OCI-LY1 (cell line): ENCODE measurements around the gene GNG4.
"Not testable (repeated sequence)": the region's sequence is repeated elsewhere in the genome, so short reads cannot be mapped to it uniquely, and the experiment has no call there.

Source experiments
- H2AFZ ChIP-seq: fragments of 200-600 bp; sonication (generic), shearing (Covaris generic); 2 replicates; pipeline ENCODE4 v1.6.0; 2014; ENCODE audit warnings: antibody characterized with exemption, mild to moderate bottlenecking, low read length
- H3F3A ChIP-seq: fragments of 200-600 bp; sonication (generic), shearing (Covaris generic); 2 replicates; pipeline ENCODE4 v1.6.0; 2014; ENCODE audit warnings: mild to moderate bottlenecking, antibody characterized with exemption, low read length, moderate library complexity; ENCODE audit not compliant: insufficient read depth
- H3K27ac ChIP-seq: fragments of 200-600 bp; sonication (generic); 2 replicates; pipeline ENCODE4 v1.5.1; 2014; ENCODE audit warnings: low read length, mixed run types, mild to moderate bottlenecking, low read depth; ENCODE audit not compliant: poor library complexity, severe bottlenecking
- H3K27me3 ChIP-seq: fragments of 200-600 bp; sonication (generic); 2 replicates; pipeline ENCODE4 v1.6.0; 2014; ENCODE audit warnings: antibody characterized with exemption, mild to moderate bottlenecking, low read length, moderate library complexity; ENCODE audit not compliant: insufficient read depth
- H3K36me3 ChIP-seq: fragments of 200-600 bp; sonication (generic); 2 replicates; pipeline ENCODE4 v1.6.1; 2014; ENCODE audit warnings: mild to moderate bottlenecking, antibody characterized with exemption, low read length, moderate library complexity, mixed read lengths; ENCODE audit not compliant: insufficient read depth
- H3K4me1 ChIP-seq: fragments of 200-600 bp; sonication (generic); 2 replicates; pipeline ENCODE4 v1.5.1; 2014; ENCODE audit warnings: mild to moderate bottlenecking, low read length, moderate library complexity; ENCODE audit not compliant: insufficient read depth, severe bottlenecking
- H3K4me2 ChIP-seq: fragments of 200-600 bp; sonication (generic), shearing (Covaris generic); 2 replicates; pipeline ENCODE4 v1.6.1; 2014; ENCODE audit warnings: low read length
- H3K4me3 ChIP-seq: fragments of 200-600 bp; sonication (generic); 2 replicates; pipeline ENCODE4 v1.5.1; 2014; ENCODE audit warnings: low read length, low read depth, mild to moderate bottlenecking, mixed read lengths; ENCODE audit not compliant: poor library complexity, severe bottlenecking
- H3K79me2 ChIP-seq: fragments of 200-600 bp; shearing (Covaris generic); 2 replicates; pipeline ENCODE4 v1.6.1; 2016; ENCODE audit warnings: mixed run types, low read length, mixed read lengths; ENCODE audit not compliant: insufficient read depth
- H3K9ac ChIP-seq: fragments of 200-600 bp; sonication (generic), shearing (Covaris generic); 2 replicates; pipeline ENCODE4 v1.6.1; 2014; ENCODE audit warnings: mild to moderate bottlenecking, low read length, mixed read lengths
- H3K9me2 ChIP-seq: fragments of 200-600 bp; sonication (generic), shearing (Covaris generic); 2 replicates; pipeline ENCODE4 v1.6.1; 2014; ENCODE audit warnings: low read depth, mild to moderate bottlenecking, low read length, mixed read lengths
- H3K9me3 ChIP-seq: fragments of 200-600 bp; shearing (Covaris generic); 2 replicates; pipeline ENCODE4 v1.6.1; 2014; ENCODE audit warnings: low read length, mixed read lengths
- H4K20me1 ChIP-seq: fragments of 200-600 bp; sonication (generic), shearing (Covaris generic); 2 replicates; pipeline ENCODE4 v1.6.0; 2016; ENCODE audit warnings: mild to moderate bottlenecking, low read length; ENCODE audit not compliant: insufficient read depth
- CTCF ChIP-seq: fragments of 200-600 bp; sonication (generic), shearing (Covaris generic); IDR thresholded peaks from 2 replicates; pipeline ENCODE4 v1.5.1; 2017; ENCODE audit warnings: mild to moderate bottlenecking, antibody characterized with exemption, low read length, moderate library complexity, mixed read lengths
- EZH2 ChIP-seq: fragments of 200-600 bp; sonication (generic), shearing (Covaris generic); IDR thresholded peaks from 2 replicates; pipeline ENCODE4 v1.8.0; 2017; ENCODE audit warnings: borderline replicate concordance, mixed run types, mild to moderate bottlenecking, antibody characterized with exemption, low read length, moderate library complexity, mixed read lengths

Gene GNG4

GRCh38 chr1:235625340-235625739, 24.2 kb downstream of the GNG4 start:
- Histone ChIP-seq H3K4me2 (no peak overlapping the region), H2AFZ (no peak overlapping the region), H3K36me3 (no peaks in the 10 kb centered on the region), H4K20me1 (no peaks in the 10 kb centered on the region), H3K79me2 (no peaks in the 10 kb centered on the region), H3K4me1 (no peaks in the 10 kb centered on the region), H3K9me2 (no peaks in the 10 kb centered on the region), H3K9ac (no peak overlapping the region), H3K9me3 (no peaks in the 10 kb centered on the region), H3K27ac (no peak overlapping the region), H3F3A (no peaks in the 10 kb centered on the region), H3K27me3 (no peaks in the 10 kb centered on the region; the same call in 1 of the 2 replicates), H3K4me3 (no peak overlapping the region)
- TF ChIP-seq CTCF (no peak), EZH2 (no peak)

GRCh38 chr1:235624721-235625333, 24.8 kb downstream of the GNG4 start:
- H3K27me3 ChIP-seq = no peaks in the 10 kb centered on the region; the same call in 1 of the 2 replicates
- H4K20me1 ChIP-seq = no peaks in the 10 kb centered on the region
- H3K4me1 ChIP-seq = no peaks in the 10 kb centered on the region
- no peak overlapping the region for H3K4me3 ChIP-seq
- no peaks in the 10 kb centered on the region for H3K9me3 ChIP-seq
- no peak overlapping the region for H3K27ac ChIP-seq
- no peaks in the 10 kb centered on the region for H3K79me2 ChIP-seq
- no peaks in the 10 kb centered on the region for H3K36me3 ChIP-seq
- H2AFZ ChIP-seq = no peak overlapping the region
- H3K9me2 ChIP-seq = no peaks in the 10 kb centered on the region
- TF ChIP-seq CTCF (no peak), EZH2 (no peak)
- H3K4me2 ChIP-seq = no peak overlapping the region
- H3F3A ChIP-seq = no peaks in the 10 kb centered on the region
- no peak overlapping the region for H3K9ac ChIP-seq

- Histone ChIP-seq H3K27ac (no peak overlapping the region), H3K27me3 (no peaks in the 10 kb centered on the region; the same call in 1 of the 2 replicates), H3K4me2 (no peak overlapping the region), H3K4me1 (no peaks in the 10 kb centered on the region), H3K36me3 (no peaks in the 10 kb centered on the region), H3K9ac (no peak overlapping the region), H3F3A (no peaks in the 10 kb centered on the region), H3K4me3 (no peak overlapping the region), H3K9me3 (no peaks in the 10 kb centered on the region), H3K79me2 (no peaks in the 10 kb centered on the region), H2AFZ (no peak overlapping the region), H3K9me2 (no peaks in the 10 kb centered on the region), H4K20me1 (no peaks in the 10 kb centered on the region)
- TF ChIP-seq CTCF = no peak
- TF ChIP-seq EZH2 = no peak
These were observed 26.4 kb downstream of the GNG4 start for GRCh38 chr1:235622936-235623779.

- H3K9me2 ChIP-seq, H3K79me2 ChIP-seq, H3K4me2 ChIP-seq, H3K4me3 ChIP-seq, H4K20me1 ChIP-seq, H3K27me3 ChIP-seq, H3K9me3 ChIP-seq, H3K36me3 ChIP-seq, H2AFZ ChIP-seq, H3K9ac ChIP-seq, H3F3A ChIP-seq, H3K27ac ChIP-seq, H3K4me1 ChIP-seq: not testable (repeated sequence)
These were observed 30.4 kb downstream of the GNG4 start for GRCh38 chr1:235619149-235619548.
